H1 (cell line): ENCODE results near the gene TMEM176B. TPM values are rescaled to one million over a fixed set of nuclear protein-coding genes. Genes with fewer than 3 reads are reported as not detected.

Source experiments
- CTCF ChIA-PET: fragments of 300-600 bp; sonication (Branson Sonifier 250); formaldehyde crosslinking; loops from one replicate; lab custom pipeline; 2021; ENCODE audit not compliant: partially characterized antibody; lab: Charles Lee
- POLR2A ChIA-PET: fragments of 300-600 bp; sonication (Branson Sonifier 250); formaldehyde crosslinking; loops from one replicate; lab custom pipeline; 2021; ENCODE audit warnings: inconsistent platforms; ENCODE audit not compliant: partially characterized antibody; lab: Charles Lee
- DNase-seq, 2 experiments: peaks; one replicate each; pipeline versions ENCODE4 v3.0.0 to v3.0.0-alpha.2; 2010 to 2022; ENCODE audit warnings: low spot score in 2 of 2, low read depth in 1 of 2, mixed read lengths in 1 of 2
- FAIRE-seq: peaks from 2 replicates; lab custom pipeline; 2011; peaks lifted over from hg19 to GRCh38; lab: Jason Lieb, UNC
- H2AFZ ChIP-seq: 2 replicates; pipeline ENCODE4 v1.8.1; 2012; ENCODE audit warnings: low read length, inconsistent platforms
- H2AK5ac ChIP-seq: 2 replicates; pipeline ENCODE4 v1.6.1; 2013; ENCODE audit warnings: low read depth, low read length
- H2BK120ac ChIP-seq: replicated peaks from 2 replicates; pipeline ENCODE3; 2013; ENCODE audit warnings: low read depth, low read length, inconsistent platforms
- H2BK12ac ChIP-seq: 2 replicates; pipeline ENCODE4 v1.6.1; 2013; ENCODE audit warnings: low read depth, low read length
- H2BK15ac ChIP-seq: 2 replicates; pipeline ENCODE4 v1.6.1; 2013; ENCODE audit warnings: low read length
- H2BK20ac ChIP-seq: 2 replicates; pipeline ENCODE4 v1.6.1; 2013; ENCODE audit warnings: low read length
- H2BK5ac ChIP-seq: 2 replicates; pipeline ENCODE4 v1.6.1; 2013; ENCODE audit warnings: low read depth, low read length
- H3K14ac ChIP-seq: 2 replicates; pipeline ENCODE4 v1.6.1; 2013; ENCODE audit warnings: inconsistent platforms; ENCODE audit not compliant: insufficient read length
- H3K18ac ChIP-seq: 2 replicates; pipeline ENCODE4 v1.6.1; 2013; ENCODE audit warnings: low read length; ENCODE audit errors: extremely low read depth
- H3K23ac ChIP-seq: 2 replicates; pipeline ENCODE4 v1.6.1; 2013; ENCODE audit warnings: inconsistent platforms; ENCODE audit not compliant: insufficient read length
- H3K23me2 ChIP-seq: 2 replicates; pipeline ENCODE4 v1.6.1; 2013; ENCODE audit warnings: low read depth, low read length
- H3K27ac ChIP-seq: 2 replicates; pipeline ENCODE4 v1.6.1; 2011; ENCODE audit warnings: low read depth, low read length, inconsistent platforms
- H3K27me3 ChIP-seq, 4 experiments: replicated peaks in 1 of 4; 1 replicate in 1 of 4; 2 replicates in 3 of 4; pipeline versions ENCODE4 v1.6.1 to v1.8.1; 2011 to 2013; ENCODE audit warnings: low read length in 3 of 4, mild to moderate bottlenecking in 3 of 4, inconsistent platforms in 2 of 4, mixed read lengths in 2 of 4, moderate library complexity in 1 of 4; ENCODE audit not compliant: control insufficient read depth in 3 of 4, insufficient read depth in 3 of 4; ENCODE audit errors: extremely low read depth in 1 of 4
- H3K36me3 ChIP-seq, 4 experiments: 2 replicates each; pipeline versions ENCODE4 v1.6.1 to v1.8.1; 2011 to 2013; ENCODE audit warnings: mild to moderate bottlenecking in 4 of 4, low read length in 3 of 4, moderate library complexity in 2 of 4, control low read depth in 1 of 4, inconsistent platforms in 1 of 4; ENCODE audit not compliant: insufficient read depth in 4 of 4, control insufficient read depth in 2 of 4
- H3K4ac ChIP-seq: replicated peaks from 2 replicates; pipeline ENCODE3; 2013; ENCODE audit warnings: low read length, low read depth, mixed read lengths, inconsistent platforms; ENCODE audit not compliant: insufficient read length
- H3K4me1 ChIP-seq, 4 experiments: replicated peaks in 1 of 4; 1 replicate in 1 of 4; 2 replicates in 3 of 4; pipeline versions ENCODE4 v1.6.1 to v1.8.1; 2011 to 2013; ENCODE audit warnings: low read length in 3 of 4, inconsistent platforms in 2 of 4, mixed read lengths in 1 of 4; ENCODE audit not compliant: insufficient read depth in 4 of 4, control insufficient read depth in 3 of 4
- H3K4me2 ChIP-seq, 2 experiments: 2 replicates each; pipeline versions ENCODE4 v1.6.1 to v1.8.1; 2011 to 2013; ENCODE audit warnings: low read depth in 2 of 2, low read length in 2 of 2, control low read depth in 1 of 2, inconsistent platforms in 1 of 2, mild to moderate bottlenecking in 1 of 2; ENCODE audit not compliant: insufficient read depth in 1 of 2
- H3K4me3 ChIP-seq, 4 experiments: fragments of 200-600, 300-600 bp in 1 of 4; sonication (generic), shearing (Covaris generic), sonication (Bioruptor Twin) in 1 of 4; 2 replicates each; pipeline versions ENCODE4 v1.5.1 to v1.8.1; 2011 to 2016; ENCODE audit warnings: low read length in 4 of 4, low read depth in 3 of 4, control low read depth in 2 of 4, inconsistent platforms in 2 of 4, mild to moderate bottlenecking in 2 of 4, mixed read lengths in 1 of 4, moderate library complexity in 1 of 4; ENCODE audit not compliant: insufficient read depth in 2 of 4; ENCODE audit errors: extremely low read depth in 1 of 4
- H3K56ac ChIP-seq: replicated peaks from 2 replicates; pipeline ENCODE3; 2013; ENCODE audit warnings: low read depth, mild to moderate bottlenecking, mixed read lengths, low read length, inconsistent platforms; ENCODE audit not compliant: insufficient read length
- H3K79me1 ChIP-seq: 2 replicates; pipeline ENCODE4 v1.6.1; 2013; ENCODE audit warnings: low read depth, low read length, control low read depth
- H3K79me2 ChIP-seq, 2 experiments: 2 replicates each; pipeline versions ENCODE4 v1.6.1 to v1.8.1; 2012 to 2013; ENCODE audit warnings: low read length in 2 of 2, mild to moderate bottlenecking in 2 of 2, inconsistent platforms in 1 of 2; ENCODE audit not compliant: insufficient read depth in 2 of 2, control insufficient read depth in 1 of 2
- H3K9ac ChIP-seq, 4 experiments: replicated peaks in 1 of 4; 1 replicate in 1 of 4; 2 replicates in 3 of 4; pipeline versions ENCODE4 v1.6.1 to v1.8.1; 2011 to 2013; ENCODE audit warnings: low read depth in 3 of 4, low read length in 3 of 4, control low read depth in 2 of 4, mild to moderate bottlenecking in 2 of 4, moderate library complexity in 2 of 4, inconsistent platforms in 1 of 4; ENCODE audit errors: extremely low read depth in 1 of 4
- H3K9me3 ChIP-seq, 2 experiments: 2 replicates each; pipeline versions ENCODE4 v1.6.1 to v1.8.1; 2012 to 2013; ENCODE audit warnings: mild to moderate bottlenecking in 2 of 2, moderate library complexity in 2 of 2, control low read depth in 1 of 2, inconsistent platforms in 1 of 2, low read depth in 1 of 2, low read length in 1 of 2, mixed read lengths in 1 of 2; ENCODE audit not compliant: insufficient read depth in 2 of 2
- H4K20me1 ChIP-seq, 2 experiments: replicated peaks in 1 of 2; 2 replicates each; pipeline versions ENCODE3 to v1.8.1; 2011 to 2013; ENCODE audit warnings: inconsistent platforms in 2 of 2, low read length in 2 of 2, mild to moderate bottlenecking in 1 of 2; ENCODE audit not compliant: insufficient read depth in 2 of 2, control insufficient read depth in 1 of 2
- H4K5ac ChIP-seq: 2 replicates; pipeline ENCODE4 v1.6.1; 2013; ENCODE audit warnings: low read length, low read depth, mixed read lengths, inconsistent platforms; ENCODE audit not compliant: insufficient read length
- H4K8ac ChIP-seq: 2 replicates; pipeline ENCODE4 v1.8.0; 2013; ENCODE audit warnings: mild to moderate bottlenecking, moderate library complexity, low read length, inconsistent platforms; ENCODE audit not compliant: insufficient read depth; ENCODE audit errors: extremely low read depth
- H4K91ac ChIP-seq: replicated peaks from 2 replicates; pipeline ENCODE3; 2013; ENCODE audit warnings: low read length, mixed read lengths, inconsistent platforms; ENCODE audit not compliant: insufficient read length
- BACH1 ChIP-seq: IDR thresholded peaks from 2 replicates; pipeline ENCODE4 v1.6.1; 2012; ENCODE audit warnings: low read length, improper control_type of control experiment
- BCL11A ChIP-seq, 2 experiments: IDR thresholded peaks; one replicate each; pipeline ENCODE4 v1.6.1; 2011; ENCODE audit warnings: low read depth in 2 of 2, low read length in 2 of 2, mild to moderate bottlenecking in 2 of 2
- CTCF ChIP-seq, 3 experiments: IDR thresholded peaks; 1 replicate in 2 of 3; 2 replicates in 1 of 3; pipeline versions ENCODE4 v1.5.1 to v1.6.1; 2011; ENCODE audit warnings: low read length in 3 of 3, mild to moderate bottlenecking in 3 of 3, inconsistent platforms in 2 of 3, low read depth in 1 of 3, moderate library complexity in 1 of 3; ENCODE audit not compliant: insufficient read depth in 1 of 3; ENCODE audit errors: control extremely low read depth in 1 of 3
- EGR1 ChIP-seq: IDR thresholded peaks from 2 replicates; pipeline ENCODE4 v1.6.1; 2011; ENCODE audit warnings: low read depth, low read length, borderline replicate concordance
- HDAC2 ChIP-seq, 2 experiments: fragments of 300-600 bp in 1 of 2; sonication (generic) in 1 of 2; IDR thresholded peaks; 2 replicates each; pipeline ENCODE4 v1.6.1; 2011 to 2012; ENCODE audit warnings: low read depth in 2 of 2, low read length in 2 of 2, mild to moderate bottlenecking in 2 of 2, moderate library complexity in 2 of 2, borderline replicate concordance in 1 of 2, inconsistent platforms in 1 of 2
- JUN ChIP-seq: IDR thresholded peaks from 2 replicates; pipeline ENCODE4 v1.6.1; 2011; ENCODE audit warnings: low read depth, mild to moderate bottlenecking, improper control_type of control experiment, low read length
- KDM4A ChIP-seq: IDR thresholded peaks from one replicate; pipeline ENCODE4 v1.7.1; 2012; ENCODE audit warnings: low read depth, mild to moderate bottlenecking, moderate library complexity, low read length, inconsistent platforms; ENCODE audit not compliant: severe bottlenecking
- KDM5A ChIP-seq: fragments of 200-600 bp; IDR thresholded peaks from 2 replicates; pipeline ENCODE4 v1.7.1; 2012; ENCODE audit warnings: mild to moderate bottlenecking, low read length, inconsistent platforms, mixed read lengths
- RAD21 ChIP-seq, 2 experiments: IDR thresholded peaks in 1 of 2; conservative IDR thresholded peaks in 1 of 2; 2 replicates each; pipeline ENCODE4 v1.6.1; 2011; ENCODE audit warnings: low read depth in 2 of 2, low read length in 2 of 2, improper control_type of control experiment in 1 of 2, inconsistent platforms in 1 of 2, mild to moderate bottlenecking in 1 of 2, moderate library complexity in 1 of 2
- TAF7 ChIP-seq: optimal IDR thresholded peaks from 2 replicates; pipeline ENCODE3; 2011; ENCODE audit warnings: low read depth, mild to moderate bottlenecking, inconsistent platforms, low read length, moderate library complexity, borderline replicate concordance
- WGBS, 2 experiments: shearing (Covaris generic) in 1 of 2; methylation state at CpG; one replicate each; pipeline versions ENCODE4 v1.1.6 to v1.1.7; 2013 to 2015; ENCODE audit warnings: low lambda C conversion rate in 2 of 2, mixed read lengths in 2 of 2, inconsistent platforms in 1 of 2, low coverage in 1 of 2, missing lambda C conversion rate in 1 of 2; ENCODE audit not compliant: insufficient replicate concordance in 2 of 2, insufficient coverage in 1 of 2, insufficient read length in 1 of 2; ENCODE audit errors: extremely low coverage in 1 of 2, missing lambda C conversion rate in 1 of 2; 5-methylcytosine and 5-hydroxymethylcytosine counted together
- polyA plus RNA-seq, 7 experiments: library from polyadenylated mRNA; depleted of rRNA in 3 of 7; stranded (reverse) in 5 of 7; unstranded in 2 of 7; fragments of >200 nt in 5 of 7; fragments of 200-250 nt in 2 of 7; gene quantifications; 1 replicate in 5 of 7; 2 replicates in 1 of 7; 4 replicates in 1 of 7; pipeline versions ENCODE4 v1.2.1 to v1.2.3, GENCODE V29; 2011 to 2013; ENCODE audit warnings: missing spikeins in 2 of 7, mixed read lengths in 2 of 7
- total RNA-seq: library from RNA; stranded (reverse); fragmentation: NEBNext Ultra II Directional; extraction: Animal tissue kit (Norgen Biotek cat#: 25700); gene quantifications from 2 replicates; pipeline ENCODE4 v1.2.1, GENCODE V29; 2021

TMEM176B gene
- total and polyA plus RNA-seq, 2 of the 8 experiments (the other 6 are each of a cell fraction or from before 2014, with no cell fraction given): 1.2 to 2.1 TPM

GRCh38 chr7:150756166-150756565 lies 44.0 kb downstream of the TMEM176B start:
- Histone ChIP-seq H2AFZ (no peak overlapping the region), H3K4me2 (no peak overlapping the region), H3K27me3 (peaks cover 0 to 9% (median 3%) of the 10 kb centered on the region in 4 experiments; a peak in 3 of 7 replicates), H4K20me1 (no peaks in the 10 kb centered on the region), H2BK12ac (no peak overlapping the region), H4K8ac (no peak overlapping the region), H4K91ac (no peak overlapping the region), H3K23ac (no peak overlapping the region), H3K36me3 (no peaks in the 10 kb centered on the region), H3K27ac (no peak overlapping the region), H3K4me1 (no peaks in the 10 kb centered on the region), H4K5ac (no peak overlapping the region), H3K23me2 (no peaks in the 10 kb centered on the region), H3K79me2 (no peaks in the 10 kb centered on the region), H3K9me3 (no peaks in the 10 kb centered on the region), H3K4me3 (no peak overlapping the region), H2BK120ac (no peak overlapping the region), H3K4ac (no peak overlapping the region), H3K9ac (no peak overlapping the region), H2BK15ac (no peak overlapping the region), H2BK5ac (no peak overlapping the region), H3K18ac (no peak overlapping the region), H3K14ac (no peak overlapping the region), H3K56ac (no peak overlapping the region), H2AK5ac (no peak overlapping the region), H2BK20ac (no peak overlapping the region), H3K79me1 (no peaks in the 10 kb centered on the region)
- TF ChIP-seq JUN (no peak), EGR1 (no peak), HDAC2 (IDR thresholded peaks at IDR 0.05; ENCODE audit: borderline replicate concordance in 1 of 2, low read depth in 2 of 2, low read length in 2 of 2) (no peak), KDM5A (no peak), TAF7 (no peak), BCL11A (IDR thresholded peaks at IDR 0.05; ENCODE audit: low read depth in 2 of 2, low read length in 2 of 2) (no peak), CTCF (IDR thresholded peaks at IDR 0.05; ENCODE audit: control extremely low read depth in 1 of 3, insufficient read depth in 1 of 3, low read depth in 1 of 3, low read length in 3 of 3) (no peak), KDM4A (no peak), RAD21 (IDR thresholded peaks at IDR 0.05 in 1 of 2, conservative IDR thresholded peaks at IDR 0.05 in 1 of 2; ENCODE audit: low read depth in 2 of 2, low read length in 2 of 2) (no peak), BACH1 (no peak)
- FAIRE-seq: no peak
- CTCF ChIA-PET: interaction anchor here (0.7 to 1.5 kb wide), 8 partner anchors 8 to 325 kb away, joined by 3 to 8 read pairs (median 3); no protein-coding TSS in a partner anchor
- POLR2A ChIA-PET: no interaction called here
- WGBS, 2 experiments: 83% methylated on average over 3 of the region's 3 CpGs; no CpG with 5 or more reads in 1 of the 2 experiments
- DNase-seq: no peak
